T-cell (primary cell): ENCODE data around the gene ZNF614. TPM values are rescaled to one million over a fixed set of nuclear protein-coding genes. Genes with fewer than 3 reads are reported as not detected.
A peak's percentile ranks its signal among the peaks of the same experiment; 100 is the strongest.
"Not testable (repeated sequence)": the region's sequence is repeated elsewhere in the genome, so short reads cannot be mapped to it uniquely, and the experiment has no call there.

ENCODE experiments used
- ATAC-seq, 4 experiments: fragments of 200-7000 bp in 3 of 4; fragments of 150-1000 bp in 1 of 4; cut with Tn5 transposase; replicated peaks in 1 of 4; 1 replicate in 3 of 4; 2 replicates in 1 of 4; pipeline ENCODE4 v1.10.0; 2021; ENCODE audit warnings: moderate library complexity in 3 of 4, mild to moderate bottlenecking in 2 of 4, moderate number of reproducible peaks in 1 of 4
- CTCF ChIA-PET, 2 donors: fragments of 300-600 bp; sonication (Branson Sonifier 250); formaldehyde crosslinking; loops; one replicate each; lab custom pipeline; 2022; ENCODE audit warnings: antibody characterized with exemption in 2 of 2; lab: Charles Lee
- POLR2A ChIA-PET, 2 donors: fragments of 300-600 bp; sonication (Branson Sonifier 250); formaldehyde crosslinking; loops; one replicate each; lab custom pipeline; 2022; ENCODE audit warnings: antibody characterized with exemption in 2 of 2; lab: Charles Lee
- DNase-seq, 35 experiments: peaks; one replicate each; pipeline versions ENCODE4 v3.0.0 to v3.0.0-alpha.2; 2013 to 2023
- H3K27ac ChIP-seq: one replicate; pipeline ENCODE4 v1.5.1; 2013; ENCODE audit warnings: low read length
- H3K27me3 ChIP-seq, 2 experiments: replicated peaks in 1 of 2; 1 replicate in 1 of 2; 2 replicates in 1 of 2; pipeline versions ENCODE4 v1.6.1 to v1.7.0; 2013; ENCODE audit warnings: low read length in 1 of 2, mixed read lengths in 1 of 2; ENCODE audit not compliant: control insufficient read depth in 2 of 2, insufficient read depth in 2 of 2; ENCODE audit errors: extremely low read depth in 1 of 2
- H3K36me3 ChIP-seq, 2 donors: 1 replicate in 1 of 2; 2 replicates in 1 of 2; pipeline versions ENCODE4 v1.6.1 to v1.7.0; 2013; ENCODE audit warnings: low read length in 1 of 2; ENCODE audit not compliant: control insufficient read depth in 2 of 2, insufficient read depth in 1 of 2; ENCODE audit errors: extremely low read depth in 1 of 2
- H3K4me1 ChIP-seq, 2 experiments: 1 replicate in 1 of 2; 2 replicates in 1 of 2; pipeline versions ENCODE4 v1.6.1 to v1.7.0; 2013; ENCODE audit warnings: low read length in 2 of 2, mixed read lengths in 1 of 2; ENCODE audit not compliant: insufficient read depth in 2 of 2, control insufficient read depth in 1 of 2; ENCODE audit errors: extremely low read depth in 1 of 2
- H3K4me3 ChIP-seq, 2 donors: 1 replicate in 1 of 2; 2 replicates in 1 of 2; pipeline versions ENCODE4 v1.5.1 to v1.7.0; 2013; ENCODE audit warnings: mild to moderate bottlenecking in 2 of 2, low read length in 1 of 2, moderate library complexity in 1 of 2; ENCODE audit not compliant: control insufficient read depth in 1 of 2; ENCODE audit errors: extremely low read depth in 1 of 2
- H3K9me3 ChIP-seq: 2 replicates; pipeline ENCODE4 v1.7.0; 2013
- H3K27ac Mint-ChIP-seq, 2 donors: one replicate each; pipeline ENCODE4 v1.8.0; 2020 to 2021; ENCODE audit warnings: mild to moderate bottlenecking in 2 of 2, mixed read lengths in 2 of 2
- H3K27me3 Mint-ChIP-seq, 2 donors: one replicate each; pipeline ENCODE4 v1.8.0; 2021 to 2022; ENCODE audit warnings: mixed read lengths in 2 of 2
- H3K36me3 Mint-ChIP-seq: one replicate; pipeline ENCODE4 v1.8.0; 2021; ENCODE audit warnings: mixed read lengths
- H3K4me1 Mint-ChIP-seq, 3 donors: one replicate each; pipeline ENCODE4 v1.8.0; 2020 to 2022; ENCODE audit warnings: mixed read lengths in 3 of 3, mild to moderate bottlenecking in 1 of 3
- H3K4me3 Mint-ChIP-seq, 3 donors: one replicate each; pipeline ENCODE4 v1.8.0; 2020 to 2022; ENCODE audit warnings: mild to moderate bottlenecking in 3 of 3, mixed read lengths in 3 of 3, moderate library complexity in 3 of 3
- H3K9me3 Mint-ChIP-seq, 3 donors: one replicate each; pipeline ENCODE4 v1.8.0; 2020 to 2022; ENCODE audit warnings: mixed read lengths in 3 of 3
- WGBS: methylation state at CpG from one replicate; pipeline ENCODE4 v1.1.5; 2013; ENCODE audit warnings: missing lambda C conversion rate; ENCODE audit not compliant: insufficient coverage; 5-methylcytosine and 5-hydroxymethylcytosine counted together
- total RNA-seq, 35 experiments: library from RNA in 6 of 35; stranded (reverse) in 6 of 35; fragments of 120-200 nt in 1 of 35; gene quantifications; one replicate each; pipeline versions ENCODE4 v1.2.1 to v1.2.4 and lab custom pipeline; 2013 to 2026

The ZNF614 gene
- total RNA-seq, 5 donors from 2014 or later (not counting 1 experiment from before 2014, with no cell fraction given): 7.5 to 10.1 (median 9.2) TPM

- Mint-ChIP-seq H3K27me3 (no peaks in the 10 kb centered on the region), H3K4me3 (peak overlapping the region; percentile 91 to 96 (median 96)), H3K27ac (peak overlapping the region; percentile 93 to 94), H3K4me1 (peaks cover 23 to 26% (median 25%) of the 10 kb centered on the region in 3 donors), H3K36me3 (peaks cover 51% of the 10 kb centered on the region), H3K9me3 (peaks cover 12 to 28% (median 22%) of the 10 kb centered on the region in 3 donors)
- POLR2A ChIA-PET: no interaction called here
- no peaks in the 10 kb centered on the region for H3K27me3 ChIP-seq
- CTCF ChIA-PET: interaction anchor here in 1 of 2 donors (0.6 kb wide), 1 partner anchor 42 kb away, joined by 3 read pairs; the partner anchor contains the start of gene ZNF432
- peak in 2 of 4 experiments; percentile 3 to 5 for ATAC-seq
- H3K27ac ChIP-seq: peak overlapping the region; percentile 91
- peaks cover 6 to 11% of the 10 kb centered on the region in 2 experiments for H3K4me1 ChIP-seq
- DNase-seq: peak in 1 of 35 experiments; percentile 9
- WGBS: 30% methylated on average over 9 of the region's 9 CpGs
- H3K9me3 ChIP-seq: peaks cover 14% of the 10 kb centered on the region
- H3K4me3 ChIP-seq: peak overlapping the region; percentile 81 to 85
- peaks cover 11 to 14% of the 10 kb centered on the region in 2 donors for H3K36me3 ChIP-seq
Measured at GRCh38 chr19:52007451-52007805, 20.8 kb downstream of the ZNF614 start.

- Histone ChIP-seq H3K9me3 (peaks cover 36% of the 10 kb centered on the region), H3K4me3 (no peak overlapping the region), H3K36me3 (peaks cover 16 to 38% of the 10 kb centered on the region in 2 donors), H3K4me1 (no peaks in the 10 kb centered on the region), H3K27me3 (no peaks in the 10 kb centered on the region), H3K27ac (no peak overlapping the region)
- Mint-ChIP-seq H3K4me3 (no peak overlapping the region), H3K27ac (no peak overlapping the region), H3K4me1 (no peaks in the 10 kb centered on the region), H3K36me3 (peaks cover 80% of the 10 kb centered on the region), H3K27me3 (no peaks in the 10 kb centered on the region), H3K9me3 (peaks cover 20 to 60% (median 57%) of the 10 kb centered on the region in 3 donors)
- no peak for DNase-seq
- ChIA-PET CTCF (no interaction called here), POLR2A (no interaction called here)
- WGBS: no CpG with 5 or more reads among the region's 2 CpGs
- no peak for ATAC-seq
Measured at GRCh38 chr19:51994048-51994644, 34.0 kb downstream of the ZNF614 start.

GRCh38 chr19:51993422-51993821 lies 34.8 kb downstream of the ZNF614 start:
- peaks cover 79% of the 10 kb centered on the region for H3K36me3 Mint-ChIP-seq
- H3K9me3 Mint-ChIP-seq: peaks cover 25 to 65% (median 61%) of the 10 kb centered on the region in 3 donors
- Histone ChIP-seq H3K36me3 (peaks cover 13 to 31% of the 10 kb centered on the region in 2 donors), H3K4me3 (no peak overlapping the region), H3K4me1 (no peaks in the 10 kb centered on the region), H3K9me3 (peaks cover 33% of the 10 kb centered on the region), H3K27me3 (no peaks in the 10 kb centered on the region), H3K27ac (no peak overlapping the region)
- DNase-seq (no peak), ATAC-seq (no peak)
- H3K4me1 Mint-ChIP-seq: no peaks in the 10 kb centered on the region
- H3K27me3 Mint-ChIP-seq: no peaks in the 10 kb centered on the region
- 100% methylated on average over 2 of the region's 10 CpGs for WGBS
- H3K4me3 Mint-ChIP-seq: no peak overlapping the region
- CTCF ChIA-PET: no interaction called here
- POLR2A ChIA-PET: no interaction called here
- no peak overlapping the region for H3K27ac Mint-ChIP-seq

DNA sequence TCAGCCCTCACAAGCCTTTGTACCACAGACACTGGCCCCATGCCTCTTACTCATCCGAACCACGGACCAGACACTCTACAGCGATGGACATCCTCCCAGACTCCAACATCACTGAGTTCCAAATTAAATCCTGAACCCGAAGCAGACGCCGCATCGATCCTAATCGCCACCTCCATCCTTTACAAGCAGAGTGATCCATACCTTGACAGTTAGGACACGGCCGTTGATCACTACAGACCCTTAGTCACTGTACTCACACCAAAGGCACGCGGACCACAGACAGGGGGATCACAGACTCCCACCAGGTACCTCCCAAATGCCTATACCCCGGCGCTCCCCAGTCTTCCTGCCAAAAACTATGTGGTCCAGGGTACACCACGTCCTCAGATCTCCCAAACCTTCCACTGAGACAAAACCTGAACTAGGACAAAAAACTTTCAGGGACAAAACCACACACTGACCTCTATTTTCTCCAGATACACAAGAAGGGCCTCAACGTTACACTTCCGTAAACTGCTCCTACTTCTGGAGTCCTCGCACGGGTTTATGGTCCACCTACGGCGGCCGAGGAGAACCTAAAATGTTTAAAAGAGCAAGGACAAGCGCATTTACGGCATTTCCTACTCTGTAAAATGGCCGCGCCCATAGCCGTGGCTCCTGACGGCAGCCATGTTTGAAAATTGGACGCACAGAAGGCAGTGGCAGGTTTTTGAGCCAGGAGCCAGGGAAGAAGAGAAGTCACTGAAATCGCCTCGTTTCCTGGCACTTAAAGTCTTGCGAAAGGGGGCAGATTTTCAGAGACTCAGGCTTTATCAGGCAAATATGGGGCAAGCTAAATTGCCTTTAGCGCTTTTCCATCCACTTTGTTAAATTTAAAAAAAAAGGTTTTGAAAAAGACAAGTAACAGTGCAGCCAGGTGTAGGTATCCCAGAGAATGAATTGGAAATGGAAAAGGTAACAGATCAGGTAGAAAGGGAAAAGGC lies 41.6 kb downstream of the ZNF614 start, which contains the start of gene ZNF350:
ZNF350 (minus strand) TSS at position 532 of the 983 bp plus-strand sequence. CDS start 12,480 bp downstream, outside the sequence.
- Mint-ChIP-seq H3K27ac (peak within 1 kb of the TSS; percentile 93 to 95), H3K4me1 (peaks cover 16 to 31% (median 24%) of the 10 kb centered on the region in 3 donors), H3K4me3 (peak within 1 kb of the TSS; percentile 95 to 99 (median 96)), H3K27me3 (no peaks in the 10 kb centered on the region), H3K9me3 (peaks cover 19 to 55% (median 44%) of the 10 kb centered on the region in 3 donors), H3K36me3 (peaks cover 61% of the 10 kb centered on the region)
- ChIA-PET CTCF (no interaction called here), POLR2A (no interaction called here)
- 7% methylated on average over 29 of the region's 33 CpGs for WGBS
- H3K4me1 ChIP-seq: peaks cover 0 to 17% of the 10 kb centered on the region in 2 experiments
- H3K27me3 ChIP-seq: no peaks in the 10 kb centered on the region
- peak within 1 kb of the TSS; percentile 61 for H3K27ac ChIP-seq
- ATAC-seq (peak; percentile 96 to 98 (median 98)), DNase-seq (peak; percentile 72 to 93 (median 88))
- peak within 1 kb of the TSS; percentile 69 to 80 for H3K4me3 ChIP-seq
- H3K36me3 ChIP-seq: peaks cover 0 to 6% of the 10 kb centered on the region in 2 donors
- peaks cover 14% of the 10 kb centered on the region for H3K9me3 ChIP-seq

DNA sequence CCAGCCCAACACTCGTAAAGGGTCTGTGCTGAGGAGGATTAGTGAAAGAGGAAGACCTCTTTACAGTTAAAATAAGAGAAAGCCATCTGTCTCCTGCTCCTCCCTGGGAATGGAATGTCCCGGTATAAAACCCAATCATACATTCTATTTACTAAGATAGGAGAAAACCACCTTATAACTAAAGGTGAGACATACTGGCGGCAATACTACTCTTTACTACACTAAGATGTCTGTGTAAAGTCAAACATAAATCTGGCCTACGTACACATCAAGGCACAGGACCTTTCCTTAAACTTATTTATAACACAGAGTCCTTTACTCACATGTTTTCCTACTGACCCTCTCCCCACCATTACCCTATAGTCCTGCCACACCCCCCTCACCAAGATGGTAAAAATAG lies 44.8 kb downstream of the ZNF614 start:
- DNase-seq (no peak), ATAC-seq (no peak)
- Histone ChIP-seq H3K4me1 (peaks cover 0 to 17% of the 10 kb centered on the region in 2 experiments), H3K36me3 (peaks cover 0 to 21% of the 10 kb centered on the region in 2 donors), H3K27me3 (no peaks in the 10 kb centered on the region), H3K4me3 (no peak overlapping the region), H3K9me3 (peaks cover 14% of the 10 kb centered on the region), H3K27ac (no peak overlapping the region)
- ChIA-PET CTCF (no interaction called here), POLR2A (no interaction called here)
- no CpG with 5 or more reads among the region's 4 CpGs for WGBS
- Mint-ChIP-seq H3K9me3 (peaks cover 9 to 66% (median 53%) of the 10 kb centered on the region in 3 donors), H3K27ac (no peak overlapping the region), H3K36me3 (peaks cover 77% of the 10 kb centered on the region), H3K4me3 (no peak overlapping the region), H3K4me1 (peaks cover 16 to 34% (median 24%) of the 10 kb centered on the region in 3 donors), H3K27me3 (no peaks in the 10 kb centered on the region)

GRCh38 chr19:51980926-51981325 lies 47.3 kb downstream of the ZNF614 start:
- H3K27ac Mint-ChIP-seq, H3K27me3 ChIP-seq, H3K4me3 ChIP-seq, POLR2A ChIA-PET, H3K27me3 Mint-ChIP-seq, H3K4me1 ChIP-seq, H3K4me3 Mint-ChIP-seq, H3K27ac ChIP-seq, CTCF ChIA-PET, ATAC-seq, DNase-seq: not testable (repeated sequence)
- WGBS: 97% methylated on average over 5 of the region's 6 CpGs
- H3K9me3 Mint-ChIP-seq: peaks cover 3 to 81% (median 65%) of the 10 kb centered on the region in 3 donors
- H3K4me1 Mint-ChIP-seq: peaks cover 6 to 21% (median 17%) of the 10 kb centered on the region in 3 donors
- peaks cover 0 to 21% of the 10 kb centered on the region in 2 donors for H3K36me3 ChIP-seq
- peaks cover 86% of the 10 kb centered on the region for H3K36me3 Mint-ChIP-seq
- peaks cover 18% of the 10 kb centered on the region for H3K9me3 ChIP-seq
